Daoy (cell line): ENCODE measurements around the gene EFHD2. TPM values are rescaled to one million over a fixed set of nuclear protein-coding genes. Genes with fewer than 3 reads are reported as not detected.
"Not testable (repeated sequence)": the region's sequence is repeated elsewhere in the genome, so short reads cannot be mapped to it uniquely, and the experiment has no call there.

Experiments
- DNase-seq: peaks from one replicate; pipeline ENCODE4 v3.0.0-alpha.2; 2015; ENCODE audit warnings: low read depth
- total RNA-seq: library from RNA; depleted of rRNA; stranded (reverse); fragments of >200 nt; shearing (Covaris generic); gene quantifications from 2 replicates; pipeline ENCODE4 v1.2.3, GENCODE V29; 2014; rRNA removed

The EFHD2 gene
- 73.0 and 88.0 TPM in 2 replicates for total RNA-seq

- peak; percentile 89 for DNase-seq
These were observed at the start of gene EFHD2 for GRCh38 chr1:15409388-15410222. EFHD2 (plus strand) TSS chr1:15409888; CDS start chr1:15409972, 84 bp downstream.

- no peak for DNase-seq
These were observed 49.0 kb upstream of the EFHD2 start for GRCh38 chr1:15360700-15361099.

GRCh38 chr1:15362096-15362736 lies 47.5 kb upstream of the EFHD2 start:
- DNase-seq = no peak

- DNase-seq = no peak
These were observed 47.0 kb upstream of the EFHD2 start for GRCh38 chr1:15362737-15363128.

GRCh38 chr1:15364740-15365139 lies 44.9 kb upstream of the EFHD2 start:
- peak; percentile 20 for DNase-seq

- DNase-seq = no peak
These were observed 40.8 kb upstream of the EFHD2 start for GRCh38 chr1:15368888-15369287.

- DNase-seq = no peak
These were observed 39.4 kb upstream of the EFHD2 start for GRCh38 chr1:15370268-15370667.

- DNase-seq = no peak
These were observed 38.7 kb upstream of the EFHD2 start for GRCh38 chr1:15370781-15371520.

- no peak for DNase-seq
These were observed 37.8 kb upstream of the EFHD2 start for GRCh38 chr1:15371610-15372545.

GRCh38 chr1:15378729-15379128 lies 31.0 kb upstream of the EFHD2 start:
- no peak for DNase-seq

GRCh38 chr1:15379151-15379550 lies 30.5 kb upstream of the EFHD2 start:
- DNase-seq = not testable (repeated sequence)

GRCh38 chr1:15380601-15381508 lies 28.8 kb upstream of the EFHD2 start:
- no peak for DNase-seq

- no peak for DNase-seq
These were observed 27.9 kb upstream of the EFHD2 start for GRCh38 chr1:15381805-15382204.

GRCh38 chr1:15382601-15383518 lies 26.8 kb upstream of the EFHD2 start:
- no peak for DNase-seq

- no peak for DNase-seq
These were observed 25.9 kb upstream of the EFHD2 start for GRCh38 chr1:15383810-15384209.

GRCh38 chr1:15384301-15384901 lies 25.3 kb upstream of the EFHD2 start:
- peak; percentile 60 for DNase-seq

- DNase-seq = no peak
These were observed 24.3 kb upstream of the EFHD2 start for GRCh38 chr1:15385420-15385819.

GRCh38 chr1:15386164-15386749 lies 23.4 kb upstream of the EFHD2 start:
- no peak for DNase-seq
